ENCODE data around the gene COPS3. TPM values are rescaled to one million over a fixed set of nuclear protein-coding genes. Genes with fewer than 3 reads are reported as not detected.
"Not testable (repeated sequence)": the region's sequence is repeated elsewhere in the genome, so short reads cannot be mapped to it uniquely, and the experiment has no call there.

Gene COPS3
- total RNA-seq, 6 experiments from 2014 or later: 19.7 to 33.0 (median 25.8) TPM

GRCh38 chr17:17258998-17259397 lies 22.0 kb downstream of the COPS3 start:
- no peaks in the 10 kb centered on the region for H3K27me3 ChIP-seq
- 94% methylated on average over 4 of the region's 4 CpGs for WGBS (ENCODE audit: insufficient coverage, low coverage, low lambda C conversion rate, missing lambda C conversion rate)
- peak in 1 of 3 donors; percentile 25 for DNase-seq
- H3K36me3 ChIP-seq: peaks cover 0 to 71% (median 27%) of the 10 kb centered on the region in 4 donors
- no peak overlapping the region for H3K27ac ChIP-seq
- intact Hi-C loops (cut with DNase I): no loop called here
- H3K4me1 ChIP-seq: no peaks in the 10 kb centered on the region
- H3K4me3 ChIP-seq: no peak overlapping the region
- no peak for TF ChIP-seq POLR2A (IDR thresholded peaks at IDR 0.05)
- no peak for TF ChIP-seq CTCF (IDR thresholded peaks at IDR 0.05)
- H3K9me3 ChIP-seq: no peaks in the 10 kb centered on the region
- no peak for ATAC-seq

GRCh38 chr17:17258011-17258410 lies 23.0 kb downstream of the COPS3 start:
- no peak for ATAC-seq
- Histone ChIP-seq H3K4me1 (no peaks in the 10 kb centered on the region), H3K4me3 (no peak overlapping the region), H3K27ac (no peak overlapping the region), H3K27me3 (no peaks in the 10 kb centered on the region), H3K9me3 (no peaks in the 10 kb centered on the region), H3K36me3 (peaks cover 0 to 74% (median 26%) of the 10 kb centered on the region in 4 donors)
- peak in 1 of 3 donors; percentile 11 for DNase-seq
- TF ChIP-seq CTCF (IDR thresholded peaks at IDR 0.05) (no peak), POLR2A (IDR thresholded peaks at IDR 0.05) (no peak)
- intact Hi-C loops (cut with DNase I): no loop called here
- 85% methylated on average over 7 of the region's 7 CpGs for WGBS (ENCODE audit: insufficient coverage, low coverage, low lambda C conversion rate, missing lambda C conversion rate)

GRCh38 chr17:17256316-17256715 lies 24.7 kb downstream of the COPS3 start:
- peaks cover 0 to 6% (median 0%) of the 10 kb centered on the region in 4 donors for H3K4me1 ChIP-seq

GRCh38 chr17:17255689-17256088 lies 25.4 kb downstream of the COPS3 start:
- ATAC-seq; intact Hi-C loops (cut with DNase I); DNase-seq; H3K27ac ChIP-seq; H3K27me3 ChIP-seq; H3K4me3 ChIP-seq; H3K4me1 ChIP-seq; H3K9me3 ChIP-seq: not testable (repeated sequence)
- 97% methylated on average over 7 of the region's 11 CpGs for WGBS (ENCODE audit: insufficient coverage, low coverage, low lambda C conversion rate, missing lambda C conversion rate)
- peaks cover 0 to 63% (median 20%) of the 10 kb centered on the region in 4 donors for H3K36me3 ChIP-seq

More at GRCh38 chr17:17256316-17256715, 24.7 kb downstream of the COPS3 start:
- Histone ChIP-seq H3K27ac (no peak overlapping the region), H3K27me3 (no peaks in the 10 kb centered on the region), H3K9me3 (no peaks in the 10 kb centered on the region), H3K4me3 (no peak overlapping the region), H3K36me3 (peaks cover 0 to 70% (median 20%) of the 10 kb centered on the region in 4 donors)
- intact Hi-C loops (cut with DNase I): no loop called here
- DNase-seq (no peak), ATAC-seq (no peak)
- 100% methylated on average over 1 of the region's 1 CpG for WGBS (ENCODE audit: insufficient coverage, low coverage, low lambda C conversion rate, missing lambda C conversion rate)
- TF ChIP-seq CTCF (IDR thresholded peaks at IDR 0.05) (no peak), POLR2A (IDR thresholded peaks at IDR 0.05) (no peak)

GRCh38 chr17:17254036-17254435 lies 27.0 kb downstream of the COPS3 start:
- H3K4me1 ChIP-seq: peaks cover 0 to 6% (median 0%) of the 10 kb centered on the region in 4 donors
- DNase-seq (no peak), ATAC-seq (no peak)
- H3K4me3 ChIP-seq: no peak overlapping the region
- peaks cover 0 to 47% (median 10%) of the 10 kb centered on the region in 4 donors for H3K36me3 ChIP-seq
- no peak for TF ChIP-seq POLR2A (IDR thresholded peaks at IDR 0.05)
- TF ChIP-seq CTCF (IDR thresholded peaks at IDR 0.05): no peak
- 82% methylated on average over 3 of the region's 3 CpGs for WGBS (ENCODE audit: insufficient coverage, low coverage, low lambda C conversion rate, missing lambda C conversion rate)
- no peaks in the 10 kb centered on the region for H3K9me3 ChIP-seq
- no peak overlapping the region for H3K27ac ChIP-seq
- intact Hi-C loops (cut with DNase I): no loop called here
- H3K27me3 ChIP-seq: no peaks in the 10 kb centered on the region
